Lower lobe of right lung (tissue), 2 donors: ENCODE results near the gene KRT72. TPM values are rescaled to one million over a fixed set of nuclear protein-coding genes. Genes with fewer than 3 reads are reported as not detected.

Experiments used
- ATAC-seq, 2 donors: fragments of 200-7000 bp; cut with Tn5 transposase; one replicate each; pipeline ENCODE4 v1.9.1; 2020 to 2022; ENCODE audit warnings: mild to moderate bottlenecking in 2 of 2, moderate library complexity in 2 of 2
- DNase-seq: peaks from one replicate; pipeline ENCODE4 v3.0.0-alpha.2; 2020
- H3K27ac ChIP-seq: fragments of 200-600 bp; one replicate; pipeline ENCODE4 v1.8.0; 2022
- H3K27me3 ChIP-seq: fragments of 200-600 bp; one replicate; pipeline ENCODE4 v1.8.0; 2022; ENCODE audit warnings: low read depth
- H3K36me3 ChIP-seq: fragments of 200-600 bp; one replicate; pipeline ENCODE4 v1.8.0; 2022; ENCODE audit warnings: mild to moderate bottlenecking
- H3K4me1 ChIP-seq: fragments of 200-600 bp; one replicate; pipeline ENCODE4 v1.8.0; 2022
- H3K4me3 ChIP-seq: fragments of 200-600 bp; one replicate; pipeline ENCODE4 v1.8.0; 2022; ENCODE audit warnings: mild to moderate bottlenecking
- H3K9me3 ChIP-seq: fragments of 200-600 bp; one replicate; pipeline ENCODE4 v1.8.0; 2022
- intact Hi-C: fragments of 100-400 bp; cut with DNase I; formaldehyde crosslinking; loops from one replicate; pipeline ENCODE4 v1.11.0; 2022
- total RNA-seq: library from RNA; stranded (reverse); fragmentation: NEBNext Ultra II Directional; extraction: Animal tissue kit (Norgen Biotek cat#: 25700); gene quantifications from one replicate; pipeline ENCODE4 v1.2.1, GENCODE V29; 2021
- TF ChIP-seq, protein P1 (sequence below): fragments of 200-600 bp; IDR thresholded peaks from one replicate; pipeline ENCODE4 v1.8.0; 2022; ENCODE audit warnings: antibody characterized with exemption, mild to moderate bottlenecking
- donor health status: DM: no; HTN: yes; CAD: no; lungs with severe emphysema.

KRT72 gene
- total RNA-seq, 1 donor from 2014 or later: not detected

DNA sequence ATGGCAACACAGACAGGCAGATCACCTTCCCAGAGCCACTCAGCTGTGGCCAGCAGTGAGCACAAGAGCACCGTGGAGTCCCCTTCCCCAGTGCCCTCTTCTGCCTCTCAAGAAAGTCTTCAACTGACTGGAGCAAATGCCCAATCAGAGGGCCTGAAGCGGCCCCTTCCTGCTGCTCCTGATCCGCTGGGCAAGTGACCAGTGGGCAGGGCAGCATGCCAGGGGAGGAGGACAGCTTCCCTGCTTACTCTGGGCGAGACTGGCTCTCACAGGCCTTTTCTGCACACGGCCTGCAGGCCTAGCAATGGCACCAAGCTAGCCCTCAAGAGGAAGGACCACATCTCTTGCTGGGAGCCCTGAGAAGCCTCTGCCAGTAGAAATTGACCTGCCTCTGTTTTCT lies 49.2 kb downstream of the KRT72 start:
- ATAC-seq (no peak), DNase-seq (no peak)
- H3K36me3 ChIP-seq: no peaks in the 10 kb centered on the region
- TF ChIP-seq, protein P1, sequence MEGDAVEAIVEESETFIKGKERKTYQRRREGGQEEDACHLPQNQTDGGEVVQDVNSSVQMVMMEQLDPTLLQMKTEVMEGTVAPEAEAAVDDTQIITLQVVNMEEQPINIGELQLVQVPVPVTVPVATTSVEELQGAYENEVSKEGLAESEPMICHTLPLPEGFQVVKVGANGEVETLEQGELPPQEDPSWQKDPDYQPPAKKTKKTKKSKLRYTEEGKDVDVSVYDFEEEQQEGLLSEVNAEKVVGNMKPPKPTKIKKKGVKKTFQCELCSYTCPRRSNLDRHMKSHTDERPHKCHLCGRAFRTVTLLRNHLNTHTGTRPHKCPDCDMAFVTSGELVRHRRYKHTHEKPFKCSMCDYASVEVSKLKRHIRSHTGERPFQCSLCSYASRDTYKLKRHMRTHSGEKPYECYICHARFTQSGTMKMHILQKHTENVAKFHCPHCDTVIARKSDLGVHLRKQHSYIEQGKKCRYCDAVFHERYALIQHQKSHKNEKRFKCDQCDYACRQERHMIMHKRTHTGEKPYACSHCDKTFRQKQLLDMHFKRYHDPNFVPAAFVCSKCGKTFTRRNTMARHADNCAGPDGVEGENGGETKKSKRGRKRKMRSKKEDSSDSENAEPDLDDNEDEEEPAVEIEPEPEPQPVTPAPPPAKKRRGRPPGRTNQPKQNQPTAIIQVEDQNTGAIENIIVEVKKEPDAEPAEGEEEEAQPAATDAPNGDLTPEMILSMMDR: no peak
- H3K9me3 ChIP-seq: no peaks in the 10 kb centered on the region
- H3K4me1 ChIP-seq: no peaks in the 10 kb centered on the region
- H3K27me3 ChIP-seq: peaks cover 7% of the 10 kb centered on the region
- H3K27ac ChIP-seq: no peak overlapping the region
- intact Hi-C loops: no loop called here
- no peak overlapping the region for H3K4me3 ChIP-seq

DNA sequence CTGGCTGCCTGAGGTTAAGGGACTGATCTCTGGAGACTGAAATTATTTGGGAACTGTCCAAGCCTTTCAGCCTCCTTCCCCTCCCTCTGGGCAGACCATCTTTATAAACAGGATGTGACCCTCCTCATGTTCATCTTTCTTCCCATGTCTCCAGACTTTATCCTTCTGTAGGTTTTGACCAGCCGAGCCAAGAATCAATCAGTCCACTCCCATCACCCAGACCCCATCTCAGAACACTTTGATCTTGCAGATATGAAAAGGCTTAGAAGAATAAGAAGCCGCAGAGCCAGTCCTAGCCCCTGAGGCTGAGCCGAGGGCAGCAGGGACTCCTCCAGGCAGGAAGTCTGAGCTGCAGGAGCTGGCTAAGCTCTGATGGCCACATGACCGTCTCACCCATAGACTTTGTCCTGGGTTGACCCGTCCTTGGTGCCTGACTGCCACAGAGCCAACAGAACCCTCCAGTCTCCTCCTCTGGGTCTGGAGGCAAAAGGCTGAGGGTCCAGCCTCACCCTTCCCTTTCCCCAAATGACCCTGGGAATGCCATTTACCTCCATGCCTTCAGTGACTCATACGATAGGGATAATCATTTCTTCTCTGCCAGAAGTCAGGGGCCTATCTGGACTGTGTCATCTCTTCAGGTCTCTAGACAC lies 49.9 kb downstream of the KRT72 start:
- Histone ChIP-seq H3K9me3 (no peaks in the 10 kb centered on the region), H3K27me3 (peaks cover 9% of the 10 kb centered on the region), H3K4me3 (no peak overlapping the region), H3K4me1 (no peaks in the 10 kb centered on the region), H3K36me3 (no peaks in the 10 kb centered on the region), H3K27ac (no peak overlapping the region)
- no peak for DNase-seq
- no peak for ATAC-seq
- TF ChIP-seq, protein P1: no peak
- intact Hi-C loops: no loop called here

DNA sequence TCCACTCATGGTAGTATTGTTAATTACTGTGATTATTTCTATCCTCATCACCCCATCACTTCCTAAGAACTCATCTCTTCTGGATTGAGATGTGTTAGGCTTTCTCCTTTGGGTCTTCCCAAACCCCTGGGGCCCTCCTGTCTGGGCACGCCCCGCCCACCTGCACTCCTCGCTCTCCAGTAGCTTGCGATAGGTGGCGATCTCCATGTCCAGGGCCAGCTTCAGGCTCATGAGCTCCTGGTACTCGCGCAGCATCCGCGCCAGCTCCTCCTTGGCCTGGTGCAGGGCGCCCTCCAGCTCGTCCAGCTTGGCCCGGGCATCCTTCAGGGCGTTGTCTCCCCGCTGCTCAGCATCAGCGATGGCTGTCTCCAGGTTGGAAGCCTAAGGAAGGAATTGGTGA lies 55.1 kb downstream of the KRT72 start:
- ATAC-seq (no peak), DNase-seq (no peak)
- no peak overlapping the region for H3K4me3 ChIP-seq
- no peaks in the 10 kb centered on the region for H3K9me3 ChIP-seq
- no peak overlapping the region for H3K27ac ChIP-seq
- H3K27me3 ChIP-seq: peaks cover 3% of the 10 kb centered on the region
- TF ChIP-seq, protein P1: no peak
- intact Hi-C loops: no loop called here
- H3K4me1 ChIP-seq: no peaks in the 10 kb centered on the region
- no peaks in the 10 kb centered on the region for H3K36me3 ChIP-seq

DNA sequence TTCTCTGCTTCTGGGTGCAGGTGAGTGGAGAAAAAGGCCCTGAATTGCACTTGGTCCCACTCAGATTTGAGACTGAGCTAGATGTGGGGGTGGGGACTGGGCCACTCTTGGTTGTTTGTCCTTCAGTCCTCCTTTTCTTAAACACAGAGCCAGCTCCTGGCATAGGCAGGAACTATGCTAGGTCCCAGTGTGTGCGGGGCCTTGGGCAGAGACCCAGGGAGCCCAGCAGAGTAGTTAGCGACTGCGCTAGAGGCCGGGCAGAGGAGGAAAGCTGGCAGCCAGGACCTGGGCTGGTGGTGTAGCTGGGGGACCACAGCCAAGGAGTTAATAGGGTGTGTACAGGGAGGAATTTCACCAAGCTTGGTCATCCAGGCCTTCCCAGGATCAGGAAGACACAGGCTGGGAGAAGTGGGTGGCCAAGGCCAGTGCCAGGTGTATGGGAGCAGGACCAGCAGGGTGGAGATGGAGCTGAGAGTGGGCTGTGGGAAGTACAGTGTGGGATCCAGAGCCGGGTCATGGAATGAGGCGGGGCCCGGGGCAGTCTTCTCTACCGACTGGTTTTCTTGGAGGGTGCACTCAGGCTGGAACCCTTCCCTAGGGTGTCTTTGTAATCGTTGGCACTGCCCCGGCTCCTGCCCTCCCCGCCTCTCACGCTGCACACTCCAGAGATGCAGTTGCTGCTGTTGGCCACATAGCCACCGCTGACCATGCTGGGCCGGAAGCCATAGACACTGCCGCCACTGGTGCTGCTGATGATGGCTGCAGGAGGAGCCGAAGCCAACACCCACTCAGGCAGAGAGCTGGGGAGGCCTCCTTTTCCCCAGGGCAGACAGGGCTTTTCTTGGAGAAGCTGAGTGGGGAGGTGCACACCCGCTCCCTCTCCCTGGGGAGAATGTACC lies 57.0 kb downstream of the KRT72 start:
- Histone ChIP-seq H3K27me3 (peaks cover 3% of the 10 kb centered on the region), H3K4me3 (no peak overlapping the region), H3K4me1 (peaks cover 3% of the 10 kb centered on the region), H3K36me3 (no peaks in the 10 kb centered on the region), H3K9me3 (no peaks in the 10 kb centered on the region), H3K27ac (no peak overlapping the region)
- TF ChIP-seq, protein P1: no peak
- intact Hi-C loops: no loop called here
- no peak for DNase-seq
- no peak for ATAC-seq

DNA sequence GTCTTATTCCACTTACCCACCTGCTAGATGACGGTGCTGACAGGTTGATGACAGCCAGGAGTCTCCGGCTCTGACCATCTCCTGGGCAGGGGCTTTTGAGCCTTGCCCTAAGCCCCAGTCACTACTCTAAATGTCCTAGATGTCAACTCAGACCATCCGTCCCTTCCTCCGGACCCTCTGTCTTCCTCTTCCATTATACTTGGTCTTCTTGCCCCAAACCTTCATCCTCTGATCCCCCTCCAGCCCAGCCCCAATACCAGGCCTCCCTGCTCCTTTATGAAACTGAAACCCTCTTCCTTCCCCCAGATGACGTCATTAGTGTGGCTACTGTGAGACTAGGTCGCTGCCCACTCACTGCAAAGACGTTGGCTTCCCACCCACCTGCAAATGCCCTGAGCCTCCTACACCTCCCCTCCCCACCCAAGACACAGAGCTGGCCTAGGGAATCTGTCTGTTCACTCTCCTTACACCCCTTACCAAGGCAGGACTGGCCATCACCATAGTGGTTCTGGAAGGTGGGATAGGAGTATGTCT lies 58.4 kb downstream of the KRT72 start:
- H3K27me3 ChIP-seq: peaks cover 3% of the 10 kb centered on the region
- H3K4me3 ChIP-seq: no peak overlapping the region
- H3K36me3 ChIP-seq: no peaks in the 10 kb centered on the region
- no peak for ATAC-seq
- intact Hi-C loops: no loop called here
- peaks cover 4% of the 10 kb centered on the region for H3K4me1 ChIP-seq
- no peaks in the 10 kb centered on the region for H3K9me3 ChIP-seq
- DNase-seq: no peak
- TF ChIP-seq, protein P1: no peak
- H3K27ac ChIP-seq: no peak overlapping the region
